Measurements from ENCODE around the gene AGFG2.

- peak; percentile 97 for TF ChIP-seq CTCF (IDR thresholded peaks at IDR 0.05)
- TF ChIP-seq POLR2AphosphoS5 (IDR thresholded peaks at IDR 0.05; ENCODE audit: low read depth, low read length): no peak
- TF ChIP-seq SIN3A (IDR thresholded peaks at IDR 0.05; ENCODE audit: borderline replicate concordance, insufficient read depth, low read depth, low read length): no peak
- no peak for TF ChIP-seq REST (IDR thresholded peaks at IDR 0.05; ENCODE audit: insufficient read depth in 1 of 2, low read depth in 2 of 2, low read length in 1 of 2)
Observed at GRCh38 chr7:100563809-100564400, 24.9 kb downstream of the AGFG2 start.

Measured in Panc1 (cell line).